ENCODE measurements around the gene PEX26.

- TF ChIP-seq CTCF (optimal IDR thresholded peaks at IDR 0.05 in 1 of 3, IDR thresholded peaks at IDR 0.05 in 1 of 3, conservative IDR thresholded peaks at IDR 0.05 in 1 of 3; ENCODE audit: extremely low read depth in 1 of 3, insufficient read depth in 2 of 3, low read length in 3 of 3) (peak in 1 of 3 experiments; percentile 36), EZH2 (IDR thresholded peaks at IDR 0.05; ENCODE audit: low read length) (no peak)
Measured at GRCh38 chr22:18091916-18092526, 14.2 kb downstream of the PEX26 start.

All from keratinocyte (primary cell).